ENCODE results near the gene CDC42BPB.
"Not testable (repeated sequence)": the region's sequence is repeated elsewhere in the genome, so short reads cannot be mapped to it uniquely, and the experiment has no call there.

The CDC42BPB gene

DNA sequence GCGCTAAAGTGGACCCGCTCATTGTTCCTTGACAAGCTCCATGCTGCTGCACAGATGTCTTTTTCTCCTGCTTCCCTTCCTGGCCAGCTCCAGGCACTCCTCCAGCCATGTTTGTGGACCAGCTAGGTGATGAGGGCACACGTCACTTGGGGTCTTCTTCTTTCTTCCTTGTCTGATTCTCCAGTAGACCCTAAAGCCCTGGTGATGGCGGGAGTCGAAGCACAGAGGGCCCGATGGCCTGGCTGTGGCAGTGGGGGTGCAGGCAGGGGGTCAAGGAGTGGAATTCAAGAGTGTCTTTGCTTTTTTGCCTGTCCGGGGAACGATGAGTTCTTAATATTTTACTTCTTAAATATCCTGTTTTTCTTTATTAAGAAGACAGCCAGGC is 157.8 kb downstream of the CDC42BPB start:
- TF ChIP-seq CTCF (IDR thresholded peaks at IDR 0.05; ENCODE audit: control insufficient read depth, extremely low read depth, insufficient read depth): no peak
- DNase-seq (ENCODE audit: low read depth): no peak
- H3K4me3 ChIP-seq (ENCODE audit: low read depth, low read length): no peak overlapping the region

DNA sequence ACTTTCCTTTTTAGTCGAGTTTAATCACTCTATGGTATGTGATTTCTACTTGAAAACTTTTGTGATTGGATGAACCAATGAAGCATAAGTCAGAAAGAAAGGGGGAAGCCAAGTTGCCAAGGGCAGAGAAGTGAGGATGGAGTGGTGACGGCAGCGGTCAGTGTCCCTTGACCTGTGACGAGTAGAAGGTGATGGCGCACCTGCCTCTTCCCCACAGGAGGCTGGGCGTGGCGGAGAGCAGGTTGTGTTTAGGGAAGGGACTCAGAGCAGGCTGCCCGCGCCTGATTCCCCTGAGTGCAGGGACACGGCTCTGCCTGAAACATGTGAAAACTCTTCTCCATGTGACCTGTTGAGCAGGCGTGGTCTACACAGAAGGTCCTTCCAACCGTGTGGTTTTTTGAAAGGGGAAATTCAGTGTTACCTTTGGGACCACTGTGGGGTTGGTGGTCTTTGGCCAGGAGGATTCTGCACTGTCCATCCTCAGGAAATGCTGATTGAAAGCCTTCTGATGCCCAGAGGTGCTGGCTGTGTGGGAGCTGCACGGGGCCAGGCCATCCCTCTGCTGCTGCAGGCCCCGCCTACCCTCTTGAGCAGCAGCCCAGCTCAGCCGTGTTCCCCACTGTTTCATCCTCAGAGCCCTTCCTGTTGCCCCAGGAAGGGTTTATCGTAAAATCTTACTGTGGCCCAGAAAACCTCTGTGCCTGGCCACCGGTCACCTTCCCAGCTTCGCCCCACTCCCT is 158.4 kb downstream of the CDC42BPB start:
- no peak for DNase-seq (ENCODE audit: low read depth)
- TF ChIP-seq CTCF (IDR thresholded peaks at IDR 0.05; ENCODE audit: control insufficient read depth, extremely low read depth, insufficient read depth): no peak
- H3K4me3 ChIP-seq (ENCODE audit: low read depth, low read length): no peak overlapping the region

GRCh38 chr14:102898298-102898697 is 159.1 kb downstream of the CDC42BPB start:
- no peak for TF ChIP-seq CTCF (IDR thresholded peaks at IDR 0.05; ENCODE audit: control insufficient read depth, extremely low read depth, insufficient read depth)
- no peak for DNase-seq (ENCODE audit: low read depth)
- H3K4me3 ChIP-seq (ENCODE audit: low read depth, low read length): no peak overlapping the region

DNA sequence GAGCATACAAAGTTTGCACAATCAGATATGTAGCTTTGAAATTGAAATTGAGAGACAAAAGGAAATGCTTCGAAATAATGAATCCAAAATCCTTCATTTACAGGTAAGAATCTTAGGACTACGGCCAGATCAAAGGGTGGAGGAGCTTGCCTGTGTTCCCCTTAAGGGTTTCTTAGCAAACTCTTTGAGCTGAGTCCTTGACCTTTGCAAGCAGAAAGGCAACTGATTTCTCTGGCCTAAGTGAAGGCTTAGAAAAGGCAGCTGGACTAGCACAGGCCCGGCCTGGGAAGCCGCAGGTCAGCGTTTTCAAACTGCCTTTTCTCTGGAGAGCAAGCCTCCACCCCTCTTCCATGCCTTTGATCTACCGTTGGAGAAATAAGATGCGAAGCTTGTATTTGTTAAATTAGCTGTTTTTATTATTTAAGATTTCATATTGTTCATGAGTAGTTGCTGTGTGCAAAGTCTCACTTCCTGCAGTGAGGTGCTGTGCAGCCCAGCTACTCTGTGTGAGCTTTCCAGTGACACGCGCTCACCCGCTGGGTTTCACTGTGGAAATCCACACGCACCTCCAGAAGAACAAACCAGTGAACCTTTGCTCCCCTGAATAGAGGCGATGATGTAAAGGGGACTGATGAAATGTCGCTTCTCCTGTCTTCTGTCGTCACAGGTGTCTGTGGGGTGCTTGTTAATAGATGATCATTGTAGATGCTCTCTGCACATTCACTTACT is 159.9 kb downstream of the CDC42BPB start:
- no peak for TF ChIP-seq CTCF (IDR thresholded peaks at IDR 0.05; ENCODE audit: control insufficient read depth, extremely low read depth, insufficient read depth)
- no peak for DNase-seq (ENCODE audit: low read depth)

GRCh38 chr14:102896735-102897134 is 160.6 kb downstream of the CDC42BPB start:
- not testable (repeated sequence) for H3K4me3 ChIP-seq (ENCODE audit: low read depth, low read length)

More for the DNA sequence above, 159.9 kb downstream of the CDC42BPB start:
- no peak overlapping the region for H3K4me3 ChIP-seq (ENCODE audit: low read depth, low read length)

DNA sequence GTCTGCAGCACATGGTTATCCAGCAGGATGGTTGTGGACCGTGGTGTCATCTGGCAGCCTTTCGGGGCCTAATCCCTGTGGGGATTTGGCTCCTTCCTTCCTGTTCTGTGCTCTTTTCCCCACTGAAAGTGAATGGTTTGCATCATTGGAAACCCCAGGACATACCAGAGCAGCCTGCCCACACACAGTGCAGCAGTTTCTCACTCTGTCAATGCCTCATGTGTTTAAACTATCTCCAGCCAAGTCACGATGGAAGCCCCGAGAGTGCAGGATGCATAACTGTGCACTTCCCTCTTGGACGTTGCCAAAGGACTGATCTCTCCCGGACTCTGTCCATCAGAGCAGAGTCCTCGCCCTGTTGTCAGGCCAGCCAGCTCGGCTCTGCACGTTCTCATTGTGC is 163.9 kb downstream of the CDC42BPB start:
- no peak for TF ChIP-seq CTCF (IDR thresholded peaks at IDR 0.05; ENCODE audit: control insufficient read depth, extremely low read depth, insufficient read depth)
- no peak for DNase-seq (ENCODE audit: low read depth)
- H3K4me3 ChIP-seq (ENCODE audit: low read depth, low read length): no peak overlapping the region

More at GRCh38 chr14:102896735-102897134, 160.6 kb downstream of the CDC42BPB start:
- not testable (repeated sequence) for DNase-seq (ENCODE audit: low read depth)

DNA sequence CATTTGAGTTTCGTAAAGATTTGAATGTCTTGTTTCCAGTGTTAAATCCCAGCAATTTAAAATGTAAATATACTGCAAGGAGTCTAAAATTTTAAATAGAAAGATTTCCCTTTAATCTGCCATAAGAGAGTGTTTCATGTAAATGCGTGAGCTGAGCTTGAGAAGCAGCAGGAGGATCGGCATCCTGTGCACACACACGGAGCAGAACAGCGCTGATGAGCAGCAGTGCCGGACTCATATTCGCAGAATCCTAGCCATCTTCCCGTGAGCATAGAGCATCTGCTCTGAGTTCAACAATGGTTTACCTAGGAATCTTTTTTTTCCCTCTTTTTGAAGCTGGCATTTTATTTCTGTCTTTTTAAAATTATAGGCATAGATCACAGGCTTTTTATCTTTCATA is 164.7 kb downstream of the CDC42BPB start:
- H3K4me3 ChIP-seq (ENCODE audit: low read depth, low read length): no peak overlapping the region
- no peak for TF ChIP-seq CTCF (IDR thresholded peaks at IDR 0.05; ENCODE audit: control insufficient read depth, extremely low read depth, insufficient read depth)
- DNase-seq (ENCODE audit: low read depth): no peak

Data from LNCaP clone FGC (cell line).